Fibroblast of villous mesenchyme (primary cell): Measurements from ENCODE around the gene WDR17. TPM values are rescaled to one million over a fixed set of nuclear protein-coding genes. Genes with fewer than 3 reads are reported as not detected.

ENCODE experiments used
- DNase-seq: peaks from one replicate; pipeline ENCODE4 v3.0.0-alpha.2; 2010; ENCODE audit warnings: low read depth
- H3K4me3 ChIP-seq: 2 replicates; pipeline ENCODE4 v1.5.1; 2011; ENCODE audit warnings: low read depth, mild to moderate bottlenecking, low read length
- CTCF ChIP-seq: IDR thresholded peaks from 2 replicates; pipeline ENCODE4 v1.5.1; 2012; ENCODE audit warnings: low read depth, mild to moderate bottlenecking, low read length; ENCODE audit not compliant: insufficient read depth
- total RNA-seq: library from RNA; depleted of rRNA; stranded (reverse); fragments of >200 nt; gene quantifications from 2 replicates; pipeline ENCODE4 v1.2.3, GENCODE V29; 2012

WDR17 gene
- total RNA-seq, 1 donor = 0.86 TPM

GRCh38 chr4:176186671-176187395, 121.2 kb downstream of the WDR17 start:
- no peak overlapping the region for H3K4me3 ChIP-seq
- no peak for TF ChIP-seq CTCF
- DNase-seq = peak; percentile 67

GRCh38 chr4:176187624-176188023, 122.0 kb downstream of the WDR17 start:
- no peak for TF ChIP-seq CTCF
- H3K4me3 ChIP-seq = no peak overlapping the region
- peak; percentile 26 for DNase-seq

GRCh38 chr4:176188654-176189053, 123.0 kb downstream of the WDR17 start:
- DNase-seq = no peak
- H3K4me3 ChIP-seq = no peak overlapping the region
- TF ChIP-seq CTCF = no peak

GRCh38 chr4:176189891-176190795, 124.5 kb downstream of the WDR17 start:
- H3K4me3 ChIP-seq = no peak overlapping the region
- TF ChIP-seq CTCF = no peak
- DNase-seq = no peak

GRCh38 chr4:176191974-176192373, 126.3 kb downstream of the WDR17 start:
- no peak overlapping the region for H3K4me3 ChIP-seq
- TF ChIP-seq CTCF = no peak
- no peak for DNase-seq

GRCh38 chr4:176193126-176193525, 127.5 kb downstream of the WDR17 start:
- no peak overlapping the region for H3K4me3 ChIP-seq
- TF ChIP-seq CTCF = no peak
- DNase-seq = peak; percentile 37
